ENCODE results near the gene SBK2. TPM values are rescaled to one million over a fixed set of nuclear protein-coding genes. Genes with fewer than 3 reads are reported as not detected.

Gene SBK2
- polyA plus RNA-seq, 1 of the 3 experiments (the other 2 are of a cell fraction): 0.20 TPM

- DNase-seq: no peak
- CTCF ChIA-PET: no interaction called here
- no peaks in the 10 kb centered on the region for H3K27me3 ChIP-seq (ENCODE audit: insufficient read depth)
- H3K9me2 ChIP-seq: no peaks in the 10 kb centered on the region
- 84% methylated on average over 13 of the region's 13 CpGs for WGBS (ENCODE audit: low lambda C conversion rate)
- H2AFZ ChIP-seq (ENCODE audit: low read depth): no peak overlapping the region
- H3K9me3 ChIP-seq: no peaks in the 10 kb centered on the region
- TF ChIP-seq NRF1 (IDR thresholded peaks at IDR 0.05; ENCODE audit: low read depth, low read length) (no peak), GATA2 (CRISPR knock-in tag; IDR thresholded peaks at IDR 0.05) (no peak), EZH2phosphoT487 (IDR thresholded peaks at IDR 0.05; ENCODE audit: borderline replicate concordance, low read depth) (no peak), MEF2A (IDR thresholded peaks at IDR 0.05; ENCODE audit: borderline replicate concordance, low read depth) (no peak), SMC3 (IDR thresholded peaks at IDR 0.05; ENCODE audit: low read depth, low read length) (no peak), CHD2 (IDR thresholded peaks at IDR 0.05; ENCODE audit: low read length, partially characterized antibody) (no peak), NFIC (IDR thresholded peaks at IDR 0.05; ENCODE audit: borderline replicate concordance) (no peak), TEAD4 (IDR thresholded peaks at IDR 0.05; ENCODE audit: borderline replicate concordance, insufficient read depth) (no peak), YY1 (IDR thresholded peaks at IDR 0.05; ENCODE audit: low read depth) (no peak), FOSL2 (IDR thresholded peaks at IDR 0.05; ENCODE audit: borderline replicate concordance, low read depth) (no peak), EP300 (IDR thresholded peaks at IDR 0.05; ENCODE audit: borderline replicate concordance in 1 of 2, low read depth in 1 of 2, low read length in 1 of 2) (no peak), GABPA (IDR thresholded peaks at IDR 0.05; ENCODE audit: low read depth) (no peak), RFX5 (IDR thresholded peaks at IDR 0.05; ENCODE audit: low read length) (no peak), PBX3 (IDR thresholded peaks at IDR 0.05) (no peak), USF1 (IDR thresholded peaks at IDR 0.05; ENCODE audit: borderline replicate concordance, low read depth) (no peak), RXRA (IDR thresholded peaks at IDR 0.05; ENCODE audit: borderline replicate concordance, low read depth) (no peak), REST (IDR thresholded peaks at IDR 0.05; ENCODE audit: low read depth, low read length) (no peak), TCF12 (IDR thresholded peaks at IDR 0.05) (no peak), RCOR1 (IDR thresholded peaks at IDR 0.05; ENCODE audit: low read length) (no peak)
- TF ChIP-seq, protein P1, sequence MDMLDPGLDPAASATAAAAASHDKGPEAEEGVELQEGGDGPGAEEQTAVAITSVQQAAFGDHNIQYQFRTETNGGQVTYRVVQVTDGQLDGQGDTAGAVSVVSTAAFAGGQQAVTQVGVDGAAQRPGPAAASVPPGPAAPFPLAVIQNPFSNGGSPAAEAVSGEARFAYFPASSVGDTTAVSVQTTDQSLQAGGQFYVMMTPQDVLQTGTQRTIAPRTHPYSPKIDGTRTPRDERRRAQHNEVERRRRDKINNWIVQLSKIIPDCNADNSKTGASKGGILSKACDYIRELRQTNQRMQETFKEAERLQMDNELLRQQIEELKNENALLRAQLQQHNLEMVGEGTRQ (IDR thresholded peaks at IDR 0.05; ENCODE audit: borderline replicate concordance, low read depth, low read length): no peak
- H3K9ac ChIP-seq: no peak overlapping the region
- POLR2A ChIA-PET: no interaction called here
- H3K79me2 ChIP-seq (ENCODE audit: insufficient read depth): no peaks in the 10 kb centered on the region
- H3F3A ChIP-seq (replicated peaks; ENCODE audit: insufficient read depth): peaks cover 15% of the 10 kb centered on the region
- H4K20me1 ChIP-seq (ENCODE audit: insufficient read depth): no peaks in the 10 kb centered on the region
- no peak overlapping the region for H3K4me3 ChIP-seq (ENCODE audit: low read depth in 2 of 2, low read length in 1 of 2)
- H3K27ac ChIP-seq (ENCODE audit: low read depth in 2 of 2, low read length in 1 of 2): no peak overlapping the region
- no peaks in the 10 kb centered on the region for H3K36me3 ChIP-seq (replicated peaks in 1 of 2; ENCODE audit: control insufficient read depth in 1 of 2, insufficient read depth in 2 of 2, low read length in 1 of 2)
- H3K4me1 ChIP-seq (ENCODE audit: control insufficient read depth in 1 of 2, insufficient read depth in 2 of 2, low read depth in 1 of 2, low read length in 1 of 2): peaks cover 0 to 17% of the 10 kb centered on the region in 2 experiments; a peak in 3 of 4 replicates
- H3K4me2 ChIP-seq: no peak overlapping the region
These were observed 15.7 kb upstream of the SBK2 start for GRCh38 chr19:55552620-55553019.
